GM23248 (cell line): ENCODE measurements around the gene MAGI1. TPM values are rescaled to one million over a fixed set of nuclear protein-coding genes. Genes with fewer than 3 reads are reported as not detected.

Experiments
- DNase-seq: peaks from one replicate; pipeline ENCODE4 v3.0.0-alpha.2; 2015
- H2AFZ ChIP-seq: fragments of 200-600 bp; sonication (generic); 2 replicates; pipeline ENCODE4 v1.6.1; 2016; ENCODE audit warnings: antibody characterized with exemption
- H3F3A ChIP-seq: fragments of 200-600 bp; sonication (generic); 2 replicates; pipeline ENCODE4 v1.6.1; 2016; ENCODE audit warnings: mild to moderate bottlenecking, antibody characterized with exemption, mixed run types; ENCODE audit not compliant: insufficient read depth
- H3K27ac ChIP-seq: fragments of 200-600 bp; sonication (generic); 2 replicates; pipeline ENCODE4 v1.5.1; 2016; ENCODE audit warnings: mild to moderate bottlenecking
- H3K27me3 ChIP-seq: fragments of 200-600 bp; sonication (generic); replicated peaks from 2 replicates; pipeline ENCODE4 v1.6.1; 2016; ENCODE audit warnings: mild to moderate bottlenecking; ENCODE audit not compliant: insufficient read depth
- H3K36me3 ChIP-seq: fragments of 200-600 bp; sonication (generic); 2 replicates; pipeline ENCODE4 v1.6.1; 2016; ENCODE audit warnings: low read depth, mild to moderate bottlenecking
- H3K4me1 ChIP-seq: fragments of 200-600 bp; sonication (generic); 2 replicates; pipeline ENCODE4 v1.6.1; 2016; ENCODE audit warnings: mild to moderate bottlenecking; ENCODE audit not compliant: insufficient read depth
- H3K4me2 ChIP-seq: fragments of 200-600 bp; sonication (generic); one replicate; pipeline ENCODE4 v1.6.1; 2016; ENCODE audit warnings: mild to moderate bottlenecking; ENCODE audit not compliant: unreplicated experiment
- H3K4me3 ChIP-seq: fragments of 200-600 bp; sonication (generic); 2 replicates; pipeline ENCODE4 v1.5.1; 2016; ENCODE audit warnings: mild to moderate bottlenecking
- H3K79me2 ChIP-seq: fragments of 200-600 bp; sonication (generic); 2 replicates; pipeline ENCODE4 v1.6.1; 2016; ENCODE audit warnings: mild to moderate bottlenecking; ENCODE audit not compliant: insufficient read depth
- H3K9ac ChIP-seq: fragments of 200-600 bp; sonication (generic); 2 replicates; pipeline ENCODE4 v1.6.1; 2016; ENCODE audit warnings: mild to moderate bottlenecking
- H3K9me2 ChIP-seq: fragments of 200-600 bp; sonication (generic); 2 replicates; pipeline ENCODE4 v1.6.1; 2016; ENCODE audit warnings: mixed run types, mild to moderate bottlenecking, moderate library complexity; ENCODE audit not compliant: insufficient read depth
- H3K9me3 ChIP-seq: fragments of 200-600 bp; sonication (generic); one replicate; pipeline ENCODE4 v1.6.1; 2017; ENCODE audit warnings: low read depth
- H4K20me1 ChIP-seq: fragments of 200-600 bp; sonication (generic); 2 replicates; pipeline ENCODE4 v1.6.0; 2016; ENCODE audit not compliant: insufficient read depth
- EZH2 ChIP-seq: fragments of 200-600 bp; sonication (generic); IDR thresholded peaks from 2 replicates; pipeline ENCODE4 v1.6.1; 2018; ENCODE audit warnings: antibody characterized with exemption, mild to moderate bottlenecking; ENCODE audit not compliant: insufficient read depth, poor library complexity, severe bottlenecking
- EZH2phosphoT487 ChIP-seq: fragments of 200-600 bp; sonication (generic); IDR thresholded peaks from 2 replicates; pipeline ENCODE4 v1.6.1; 2018; ENCODE audit warnings: antibody characterized with exemption, moderate library complexity, mild to moderate bottlenecking, low read depth; ENCODE audit not compliant: insufficient read depth
- WGBS, 2 experiments: methylation state at CpG; one replicate each; pipeline ENCODE4 v1.1.6; 2015 to 2017; ENCODE audit warnings: low lambda C conversion rate in 2 of 2, low coverage in 1 of 2; ENCODE audit errors: missing lambda C conversion rate in 2 of 2; 5-methylcytosine and 5-hydroxymethylcytosine counted together
- in situ Hi-C: fragments of 300-500 bp; cut with MboI; formaldehyde crosslinking; loops from 2 replicates; pipeline ENCODE4 v1.15.0; 2020
- polyA plus RNA-seq: library from polyadenylated mRNA; unstranded; fragments of >200 nt; fragmentation: Nextera tagmentation; extraction: Ambion mirVana; gene quantifications from 2 replicates; pipeline ENCODE4 v1.2.1, GENCODE V29; 2016
- total RNA-seq: library from RNA; depleted of rRNA; stranded (reverse); fragments of >200 nt; shearing (Covaris generic); gene quantifications from 2 replicates; pipeline ENCODE4 v1.2.3, GENCODE V29; 2014

MAGI1 gene
- total and polyA plus RNA-seq, 2 experiments from 2014 or later: 7.3 to 13.8 TPM

- H3K9me2 ChIP-seq: no peaks in the 10 kb centered on the region
- 36% methylated on average over 1 of the region's 1 CpG for WGBS, 2 experiments
- H3K27ac ChIP-seq: no peak overlapping the region
- H3K4me3 ChIP-seq: no peak overlapping the region
- no peaks in the 10 kb centered on the region for H3F3A ChIP-seq
- no peak for TF ChIP-seq EZH2phosphoT487
- TF ChIP-seq EZH2: no peak
- H3K9me3 ChIP-seq: no peaks in the 10 kb centered on the region
- H2AFZ ChIP-seq: no peak overlapping the region
- H3K36me3 ChIP-seq: no peaks in the 10 kb centered on the region
- no peak overlapping the region for H3K4me2 ChIP-seq
- H3K79me2 ChIP-seq: peaks cover 50% of the 10 kb centered on the region
- no peak overlapping the region for H3K9ac ChIP-seq
- H3K4me1 ChIP-seq: no peaks in the 10 kb centered on the region
- no peak for DNase-seq
- H4K20me1 ChIP-seq: no peaks in the 10 kb centered on the region
- H3K27me3 ChIP-seq: no peaks in the 10 kb centered on the region
- in situ Hi-C loops: no loop called here
These were observed 534.9 kb downstream of the MAGI1 start for GRCh38 chr3:65503776-65504175.

- TF ChIP-seq EZH2: no peak
- no peak for TF ChIP-seq EZH2phosphoT487
- Histone ChIP-seq H3K27ac (no peak overlapping the region), H3K36me3 (no peaks in the 10 kb centered on the region), H3K9me3 (no peaks in the 10 kb centered on the region), H3K4me1 (no peaks in the 10 kb centered on the region), H3K9ac (no peak overlapping the region), H3F3A (no peaks in the 10 kb centered on the region), H3K4me3 (no peak overlapping the region), H3K9me2 (no peaks in the 10 kb centered on the region), H3K27me3 (no peaks in the 10 kb centered on the region), H4K20me1 (no peaks in the 10 kb centered on the region), H3K79me2 (peaks cover 56% of the 10 kb centered on the region), H2AFZ (no peak overlapping the region), H3K4me2 (no peak overlapping the region)
- 47 to 61% methylated on average over 2 of the region's 2 CpGs for WGBS, 2 experiments
- in situ Hi-C loops: no loop called here
- no peak for DNase-seq
These were observed 536.2 kb downstream of the MAGI1 start for GRCh38 chr3:65502526-65502925.

GRCh38 chr3:65500398-65501306, 538.1 kb downstream of the MAGI1 start:
- Histone ChIP-seq H3K27me3 (no peaks in the 10 kb centered on the region), H3K36me3 (no peaks in the 10 kb centered on the region), H3F3A (no peaks in the 10 kb centered on the region), H3K9me2 (no peaks in the 10 kb centered on the region), H3K9ac (no peak overlapping the region), H3K4me3 (no peak overlapping the region), H2AFZ (no peak overlapping the region), H3K27ac (no peak overlapping the region), H3K9me3 (no peaks in the 10 kb centered on the region), H3K4me2 (no peak overlapping the region), H3K4me1 (no peaks in the 10 kb centered on the region), H4K20me1 (no peaks in the 10 kb centered on the region), H3K79me2 (peaks cover 44% of the 10 kb centered on the region)
- 92 to 94% methylated on average over 6 of the region's 6 CpGs for WGBS, 2 experiments
- TF ChIP-seq EZH2phosphoT487: no peak
- TF ChIP-seq EZH2: no peak
- DNase-seq: no peak
- in situ Hi-C loops: no loop called here

GRCh38 chr3:65497846-65498245, 540.9 kb downstream of the MAGI1 start:
- H3K27ac ChIP-seq: no peak overlapping the region
- TF ChIP-seq EZH2: no peak
- TF ChIP-seq EZH2phosphoT487: no peak
- H3K4me2 ChIP-seq: no peak overlapping the region
- H3K79me2 ChIP-seq: peaks cover 26% of the 10 kb centered on the region
- H3K27me3 ChIP-seq: no peaks in the 10 kb centered on the region
- no peaks in the 10 kb centered on the region for H3K36me3 ChIP-seq
- in situ Hi-C loops: no loop called here
- H3K9me3 ChIP-seq: no peaks in the 10 kb centered on the region
- WGBS, 2 experiments: 30 to 43% methylated on average over 8 of the region's 8 CpGs
- H3K9me2 ChIP-seq: no peaks in the 10 kb centered on the region
- H3K4me3 ChIP-seq: no peak overlapping the region
- no peaks in the 10 kb centered on the region for H4K20me1 ChIP-seq
- H3K4me1 ChIP-seq: no peaks in the 10 kb centered on the region
- no peaks in the 10 kb centered on the region for H3F3A ChIP-seq
- H3K9ac ChIP-seq: no peak overlapping the region
- no peak overlapping the region for H2AFZ ChIP-seq
- no peak for DNase-seq
